Tibial nerve (tissue), 3 donors: ENCODE data around the gene C1QL4.

Experiments used
- CTCF ChIP-seq, 5 experiments: fragments of 200-600 bp in 3 of 5; fragments of 450-650 bp in 2 of 5; sonication (generic) in 3 of 5; IDR thresholded peaks; one replicate each; pipeline ENCODE4 v1.5.1; 2016 to 2019; ENCODE audit warnings: antibody characterized with exemption in 5 of 5, mild to moderate bottlenecking in 3 of 5, moderate library complexity in 2 of 5
- POLR2A ChIP-seq, 2 donors: fragments of 450-650 bp; IDR thresholded peaks; one replicate each; pipeline ENCODE4 v1.6.1; 2017; ENCODE audit warnings: antibody characterized with exemption in 2 of 2, mild to moderate bottlenecking in 2 of 2, moderate library complexity in 2 of 2

- peak; percentile 75 to 84 (median 79) for TF ChIP-seq CTCF (IDR thresholded peaks at IDR 0.05)
- no peak for TF ChIP-seq POLR2A (IDR thresholded peaks at IDR 0.05)
These were observed 48.6 kb downstream of the C1QL4 start for GRCh38 chr12:49288412-49288853.
